GM19328 (cell line): ENCODE data around the gene FBXO3.
"Not testable (repeated sequence)": the region's sequence is repeated elsewhere in the genome, so short reads cannot be mapped to it uniquely, and the experiment has no call there.

Experiments used
- ATAC-seq: cut with Tn5 transposase; IDR thresholded peaks from one replicate; pipeline ENCODE4 v1.9.1; 2021; ENCODE audit warnings: mild to moderate bottlenecking, moderate library complexity; ENCODE audit not compliant: unreplicated experiment

Gene FBXO3

GRCh38 chr11:33730716-33731115 is 43.6 kb downstream of the FBXO3 start:
- no peak for ATAC-seq

GRCh38 chr11:33729072-33729664 is 45.2 kb downstream of the FBXO3 start:
- ATAC-seq: not testable (repeated sequence)

- not testable (repeated sequence) for ATAC-seq
Observed at GRCh38 chr11:33727539-33727938, 46.8 kb downstream of the FBXO3 start.

GRCh38 chr11:33725496-33725895 is 48.8 kb downstream of the FBXO3 start:
- ATAC-seq: no peak

GRCh38 chr11:33724644-33725035 is 49.7 kb downstream of the FBXO3 start:
- ATAC-seq: no peak

- no peak for ATAC-seq
Observed at GRCh38 chr11:33723238-33723881, 51.0 kb downstream of the FBXO3 start.

GRCh38 chr11:33722590-33723234 is 51.6 kb downstream of the FBXO3 start:
- no peak for ATAC-seq

- ATAC-seq: no peak
Observed at GRCh38 chr11:33721984-33722383, 52.3 kb downstream of the FBXO3 start.

- ATAC-seq: no peak
Observed at GRCh38 chr11:33721426-33721825, 52.9 kb downstream of the FBXO3 start.

- ATAC-seq: no peak
Observed at GRCh38 chr11:33719587-33719986, 54.7 kb downstream of the FBXO3 start.

- ATAC-seq: no peak
Observed at GRCh38 chr11:33718440-33718839, 55.9 kb downstream of the FBXO3 start.

GRCh38 chr11:33716243-33716642 is 58.1 kb downstream of the FBXO3 start:
- ATAC-seq: no peak

- ATAC-seq: no peak
Observed at GRCh38 chr11:33713856-33714398, 60.4 kb downstream of the FBXO3 start.

- ATAC-seq: no peak
Observed at GRCh38 chr11:33713151-33713855, 61.0 kb downstream of the FBXO3 start.

- ATAC-seq: no peak
Observed at GRCh38 chr11:33712436-33712835, 61.9 kb downstream of the FBXO3 start.

GRCh38 chr11:33709466-33709865 is 64.9 kb downstream of the FBXO3 start:
- no peak for ATAC-seq

GRCh38 chr11:33708985-33709384 is 65.3 kb downstream of the FBXO3 start:
- no peak for ATAC-seq

- not testable (repeated sequence) for ATAC-seq
Observed at GRCh38 chr11:33707831-33708230, 66.5 kb downstream of the FBXO3 start.

- no peak for ATAC-seq
Observed at GRCh38 chr11:33706966-33707365, 67.4 kb downstream of the FBXO3 start.

- ATAC-seq: no peak
Observed at GRCh38 chr11:33706546-33706945, 67.8 kb downstream of the FBXO3 start.

GRCh38 chr11:33704240-33705002 is 69.9 kb downstream of the FBXO3 start:
- no peak for ATAC-seq
